ENCODE measurements around the gene MAP7. TPM values are rescaled to one million over a fixed set of nuclear protein-coding genes. Genes with fewer than 3 reads are reported as not detected.
"Not testable (repeated sequence)": the region's sequence is repeated elsewhere in the genome, so short reads cannot be mapped to it uniquely, and the experiment has no call there.

MAP7 gene
- total RNA-seq, 1 donor = 0.36 TPM

DNA sequence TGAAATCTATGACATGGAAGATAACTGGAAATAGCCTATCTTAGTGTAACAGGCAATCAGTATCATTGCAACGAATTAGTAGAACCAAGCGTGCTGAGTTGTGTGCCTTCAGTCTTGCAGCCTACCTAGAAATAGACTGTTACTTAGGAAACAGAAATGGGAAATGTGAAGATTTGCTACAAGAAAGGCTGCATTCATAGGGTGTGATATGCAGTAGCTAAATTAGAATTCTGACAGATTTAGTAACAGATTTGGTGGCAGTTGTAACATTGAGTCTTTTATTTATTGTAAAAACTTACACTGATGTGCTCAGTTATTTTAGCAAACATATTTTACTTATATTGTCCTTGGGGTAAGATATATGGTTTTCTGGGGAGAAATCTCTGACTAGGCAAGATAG is 56.2 kb downstream of the MAP7 start:
- TF ChIP-seq, protein P1, sequence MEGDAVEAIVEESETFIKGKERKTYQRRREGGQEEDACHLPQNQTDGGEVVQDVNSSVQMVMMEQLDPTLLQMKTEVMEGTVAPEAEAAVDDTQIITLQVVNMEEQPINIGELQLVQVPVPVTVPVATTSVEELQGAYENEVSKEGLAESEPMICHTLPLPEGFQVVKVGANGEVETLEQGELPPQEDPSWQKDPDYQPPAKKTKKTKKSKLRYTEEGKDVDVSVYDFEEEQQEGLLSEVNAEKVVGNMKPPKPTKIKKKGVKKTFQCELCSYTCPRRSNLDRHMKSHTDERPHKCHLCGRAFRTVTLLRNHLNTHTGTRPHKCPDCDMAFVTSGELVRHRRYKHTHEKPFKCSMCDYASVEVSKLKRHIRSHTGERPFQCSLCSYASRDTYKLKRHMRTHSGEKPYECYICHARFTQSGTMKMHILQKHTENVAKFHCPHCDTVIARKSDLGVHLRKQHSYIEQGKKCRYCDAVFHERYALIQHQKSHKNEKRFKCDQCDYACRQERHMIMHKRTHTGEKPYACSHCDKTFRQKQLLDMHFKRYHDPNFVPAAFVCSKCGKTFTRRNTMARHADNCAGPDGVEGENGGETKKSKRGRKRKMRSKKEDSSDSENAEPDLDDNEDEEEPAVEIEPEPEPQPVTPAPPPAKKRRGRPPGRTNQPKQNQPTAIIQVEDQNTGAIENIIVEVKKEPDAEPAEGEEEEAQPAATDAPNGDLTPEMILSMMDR (IDR thresholded peaks at IDR 0.05; ENCODE audit: insufficient read depth, low read length) = no peak
- no peak for DNase-seq (ENCODE audit: low read depth)

DNA sequence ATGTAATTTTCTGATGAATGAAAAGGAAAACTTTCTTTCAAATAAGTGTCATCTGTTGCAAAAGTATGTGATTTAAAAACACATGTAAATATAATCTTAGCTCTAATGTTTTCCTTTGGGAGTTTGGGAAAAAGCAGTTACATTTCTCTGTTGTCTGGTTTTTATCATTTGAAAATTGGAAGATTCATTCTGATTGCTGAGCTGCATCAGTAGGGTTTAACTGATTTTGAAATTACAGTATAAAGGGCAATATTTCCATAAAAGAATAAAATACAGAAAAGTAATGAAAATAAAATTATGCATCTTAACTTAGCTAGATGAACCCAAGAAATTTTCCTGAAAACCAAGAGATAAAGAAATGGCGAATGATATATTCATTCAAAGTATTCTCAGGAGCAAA is 57.8 kb downstream of the MAP7 start:
- no peak overlapping the region for H3K4me3 ChIP-seq (ENCODE audit: low read depth, low read length)
- DNase-seq (ENCODE audit: low read depth) = no peak
- TF ChIP-seq, protein P1 (IDR thresholded peaks at IDR 0.05; ENCODE audit: insufficient read depth, low read length) = no peak

More for the DNA sequence above, 56.2 kb downstream of the MAP7 start:
- H3K4me3 ChIP-seq (ENCODE audit: low read depth, low read length) = no peak overlapping the region

DNA sequence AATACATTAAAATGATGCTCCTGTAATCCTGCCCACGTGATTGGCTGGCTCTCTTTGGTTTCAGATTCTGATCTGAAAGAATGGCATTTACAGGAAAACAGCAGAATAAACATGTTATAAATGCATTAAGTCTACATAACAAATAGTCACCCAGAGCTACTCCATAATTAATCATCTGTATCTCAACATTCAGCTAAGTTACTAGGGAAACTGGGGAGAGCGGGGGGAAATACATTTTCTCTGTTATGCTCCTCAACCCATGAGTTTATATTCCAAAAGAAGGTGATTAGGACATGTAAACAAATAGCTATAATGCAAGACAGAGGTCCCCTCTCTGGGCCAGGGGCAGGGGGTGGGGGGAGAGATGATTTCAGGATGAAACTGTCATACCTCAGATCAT is 58.5 kb downstream of the MAP7 start:
- DNase-seq (ENCODE audit: low read depth) = no peak
- TF ChIP-seq, protein P1 (IDR thresholded peaks at IDR 0.05; ENCODE audit: insufficient read depth, low read length) = no peak

DNA sequence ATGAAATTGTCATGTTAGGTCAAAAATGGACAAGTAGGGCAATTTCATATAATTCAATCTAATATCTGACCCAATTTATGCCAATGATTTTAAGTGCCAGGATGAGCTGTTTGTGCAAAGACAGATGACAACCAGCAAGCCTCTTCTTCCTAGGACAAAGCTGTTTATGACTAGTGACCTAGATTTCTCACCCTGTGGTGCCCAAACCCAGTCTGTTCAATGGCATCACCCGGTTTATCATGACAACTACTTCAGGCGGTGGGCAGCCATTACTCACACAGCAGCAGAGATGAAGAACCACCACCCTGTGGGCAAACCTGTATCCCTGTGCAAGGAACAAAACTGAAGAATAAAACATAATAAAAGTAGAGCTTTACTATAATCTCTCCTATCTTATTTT is 59.0 kb downstream of the MAP7 start:
- TF ChIP-seq, protein P1 (IDR thresholded peaks at IDR 0.05; ENCODE audit: insufficient read depth, low read length) = no peak
- no peak for DNase-seq (ENCODE audit: low read depth)
- no peak overlapping the region for H3K4me3 ChIP-seq (ENCODE audit: low read depth, low read length)

More for the DNA sequence above, 58.5 kb downstream of the MAP7 start:
- H3K4me3 ChIP-seq (ENCODE audit: low read depth, low read length) = no peak overlapping the region

DNA sequence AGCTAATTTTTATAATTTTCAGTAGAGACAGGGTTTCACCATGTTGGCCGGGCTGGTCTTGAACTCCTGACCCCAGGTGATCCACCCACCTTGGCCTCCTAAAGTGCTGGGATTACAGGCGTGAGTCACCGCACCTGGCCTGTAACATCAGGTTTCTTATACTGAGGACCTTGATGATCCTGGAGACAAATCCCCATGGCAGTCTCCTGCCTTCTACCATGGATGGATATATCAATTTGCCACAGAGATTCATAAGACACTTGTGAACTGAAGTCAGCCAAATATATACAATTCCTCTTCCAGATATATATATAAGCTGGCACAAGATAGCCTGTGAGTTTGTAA is 60.6 kb downstream of the MAP7 start:
- not testable (repeated sequence) for DNase-seq (ENCODE audit: low read depth); H3K4me3 ChIP-seq (ENCODE audit: low read depth, low read length)

DNA sequence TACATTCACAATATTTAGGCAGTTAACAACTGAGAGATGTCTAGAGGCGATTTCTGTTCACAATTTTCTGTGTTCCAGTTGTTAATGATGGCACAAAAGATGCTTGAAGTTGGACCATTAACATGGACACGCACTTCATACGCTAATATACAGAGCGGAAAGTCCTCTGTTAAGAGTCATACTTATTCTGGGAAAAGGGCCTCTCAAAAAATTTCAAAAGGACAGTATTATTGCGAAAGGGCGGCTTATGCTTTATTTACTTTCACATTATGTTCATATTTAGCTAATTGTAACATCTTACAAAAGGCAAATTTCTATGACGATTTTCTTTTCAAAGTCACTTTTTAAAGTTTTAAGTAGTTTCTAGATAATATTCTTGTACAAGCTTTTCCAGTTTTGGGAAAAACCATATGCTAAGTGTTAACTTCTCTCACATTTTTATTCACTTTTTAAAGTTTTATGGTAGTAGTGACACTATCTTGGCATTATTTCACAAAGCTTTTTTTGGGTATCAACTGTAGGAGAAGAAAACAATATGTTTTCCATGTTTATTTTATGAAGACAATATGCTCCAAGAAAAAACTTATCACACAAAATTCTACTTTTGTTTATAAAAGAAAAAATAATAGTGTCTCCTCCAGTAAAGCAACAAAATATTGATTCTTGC is 62.3 kb downstream of the MAP7 start:
- H3K4me3 ChIP-seq (ENCODE audit: low read depth, low read length) = no peak overlapping the region
- no peak for DNase-seq (ENCODE audit: low read depth)
- TF ChIP-seq, protein P1 (IDR thresholded peaks at IDR 0.05; ENCODE audit: insufficient read depth, low read length) = no peak

DNA sequence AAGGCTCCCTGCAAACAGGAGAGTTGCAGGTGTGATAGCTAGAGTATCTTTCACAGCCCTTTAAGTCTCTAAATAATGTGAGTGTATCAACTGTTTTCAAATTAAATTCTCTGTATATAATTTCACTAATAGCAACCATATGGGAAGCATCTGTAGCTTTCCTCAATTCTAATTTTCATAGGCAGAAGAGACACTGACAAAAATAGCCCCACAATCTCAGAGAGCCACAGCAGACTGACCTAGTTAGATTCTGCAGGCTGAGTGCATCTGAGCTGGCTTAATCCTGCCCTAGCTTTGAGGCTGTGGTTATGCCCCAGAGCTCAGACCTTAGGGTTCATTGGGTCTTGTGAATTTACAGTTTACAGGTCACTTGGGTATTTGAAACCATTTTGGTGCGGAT is 63.9 kb downstream of the MAP7 start:
- H3K4me3 ChIP-seq (ENCODE audit: low read depth, low read length) = no peak overlapping the region
- DNase-seq (ENCODE audit: low read depth) = no peak
- TF ChIP-seq, protein P1 (IDR thresholded peaks at IDR 0.05; ENCODE audit: insufficient read depth, low read length) = no peak

Data from fibroblast of the aortic adventitia (primary cell).